ENCODE measurements around the gene EGR4.

The EGR4 gene

GRCh38 chr2:73324126-73324725, 30.9 kb upstream of the EGR4 start:
- Histone ChIP-seq H3K4me1 (ENCODE audit: control extremely low read depth in 1 of 4, control insufficient read depth in 4 of 4, insufficient read depth in 4 of 4, low read length in 3 of 4) (no peaks in the 10 kb centered on the region), H3K27ac (ENCODE audit: insufficient read depth in 1 of 2, low read depth in 1 of 2, low read length in 2 of 2, poor library complexity in 1 of 2, severe bottlenecking in 2 of 2) (no peak overlapping the region), H3K36me3 (ENCODE audit: control insufficient read depth in 4 of 4, insufficient read depth in 4 of 4, low read length in 3 of 4) (no peaks in the 10 kb centered on the region), H3K9me3 (ENCODE audit: control extremely low read depth in 1 of 5, control insufficient read depth in 4 of 5, insufficient read depth in 2 of 5, low read depth in 1 of 5, low read length in 4 of 5) (no peaks in the 10 kb centered on the region), H3K4me3 (ENCODE audit: control insufficient read depth in 1 of 7, extremely low read depth in 1 of 7, insufficient read depth in 4 of 7, low read depth in 2 of 7, low read length in 6 of 7) (no peak overlapping the region), H3K27me3 (replicated peaks in 2 of 5; ENCODE audit: control insufficient read depth in 4 of 5, insufficient read depth in 5 of 5, low read length in 4 of 5) (peaks cover 3 to 39% (median 10%) of the 10 kb centered on the region in 5 experiments)
- POLR2A ChIA-PET: no interaction called here
- WGBS (ENCODE audit: insufficient coverage): 82% methylated on average over 10 of the region's 13 CpGs
- no peak for DNase-seq
- CTCF ChIA-PET: no interaction called here

GRCh38 chr2:73323551-73323950, 30.2 kb upstream of the EGR4 start:
- no peaks in the 10 kb centered on the region for H3K4me1 ChIP-seq (ENCODE audit: control extremely low read depth in 1 of 4, control insufficient read depth in 4 of 4, insufficient read depth in 4 of 4, low read length in 3 of 4)
- no peak for DNase-seq
- H3K4me3 ChIP-seq (ENCODE audit: control insufficient read depth in 1 of 7, extremely low read depth in 1 of 7, insufficient read depth in 4 of 7, low read depth in 2 of 7, low read length in 6 of 7): no peak overlapping the region
- peaks cover 3 to 39% (median 10%) of the 10 kb centered on the region in 5 experiments for H3K27me3 ChIP-seq (replicated peaks in 2 of 5; ENCODE audit: control insufficient read depth in 4 of 5, insufficient read depth in 5 of 5, low read length in 4 of 5)
- no peaks in the 10 kb centered on the region for H3K9me3 ChIP-seq (ENCODE audit: control extremely low read depth in 1 of 5, control insufficient read depth in 4 of 5, insufficient read depth in 2 of 5, low read depth in 1 of 5, low read length in 4 of 5)
- no peaks in the 10 kb centered on the region for H3K36me3 ChIP-seq (ENCODE audit: control insufficient read depth in 4 of 4, insufficient read depth in 4 of 4, low read length in 3 of 4)
- WGBS (ENCODE audit: insufficient coverage): 85% methylated on average over 5 of the region's 5 CpGs
- no peak overlapping the region for H3K27ac ChIP-seq (ENCODE audit: insufficient read depth in 1 of 2, low read depth in 1 of 2, low read length in 2 of 2, poor library complexity in 1 of 2, severe bottlenecking in 2 of 2)
- POLR2A ChIA-PET: no interaction called here
- CTCF ChIA-PET: interaction anchor here (0.5 kb wide), 1 partner anchor 126 kb away, joined by 3 read pairs; no protein-coding TSS in a partner anchor

DNA sequence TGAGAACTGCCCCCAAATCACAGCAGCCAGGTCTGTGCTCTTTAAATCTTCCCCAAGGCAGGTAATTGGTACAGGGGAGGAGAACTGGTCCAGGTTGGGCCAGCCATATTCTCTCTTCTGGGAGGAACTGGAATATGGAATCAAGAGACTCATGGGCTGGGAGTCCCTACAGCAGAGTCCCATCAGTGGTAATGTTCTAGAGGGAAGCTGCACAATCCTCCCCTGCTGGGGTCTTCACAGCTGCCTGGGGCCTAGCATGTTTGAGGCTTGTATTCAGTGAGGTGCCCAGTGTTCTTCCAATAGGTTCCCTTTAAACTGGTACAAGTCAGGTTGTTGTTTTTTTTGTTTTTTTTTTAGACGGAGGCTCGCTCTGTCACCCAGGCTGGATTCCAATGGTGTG, 21.1 kb upstream of the EGR4 start:
- Histone ChIP-seq H3K4me1 (ENCODE audit: control extremely low read depth in 1 of 4, control insufficient read depth in 4 of 4, insufficient read depth in 4 of 4, low read length in 3 of 4) (no peaks in the 10 kb centered on the region), H3K4me3 (ENCODE audit: control insufficient read depth in 1 of 7, extremely low read depth in 1 of 7, insufficient read depth in 4 of 7, low read depth in 2 of 7, low read length in 6 of 7) (no peak overlapping the region), H3K27ac (ENCODE audit: insufficient read depth in 1 of 2, low read depth in 1 of 2, low read length in 2 of 2, poor library complexity in 1 of 2, severe bottlenecking in 2 of 2) (no peak overlapping the region), H3K36me3 (ENCODE audit: control insufficient read depth in 4 of 4, insufficient read depth in 4 of 4, low read length in 3 of 4) (no peaks in the 10 kb centered on the region), H3K9me3 (ENCODE audit: control extremely low read depth in 1 of 5, control insufficient read depth in 4 of 5, insufficient read depth in 2 of 5, low read depth in 1 of 5, low read length in 4 of 5) (peaks cover 0 to 3% (median 1%) of the 10 kb centered on the region in 5 experiments), H3K27me3 (replicated peaks in 2 of 5; ENCODE audit: control insufficient read depth in 4 of 5, insufficient read depth in 5 of 5, low read length in 4 of 5) (peaks cover 2 to 12% (median 4%) of the 10 kb centered on the region in 5 experiments)
- no peak for DNase-seq
- ChIA-PET CTCF (no interaction called here), POLR2A (interaction anchor here (0.6 kb wide), 1 partner anchor 87 kb away, joined by 4 read pairs; no protein-coding TSS in a partner anchor)
- 100% methylated on average over 2 of the region's 2 CpGs for WGBS (ENCODE audit: insufficient coverage)

DNA sequence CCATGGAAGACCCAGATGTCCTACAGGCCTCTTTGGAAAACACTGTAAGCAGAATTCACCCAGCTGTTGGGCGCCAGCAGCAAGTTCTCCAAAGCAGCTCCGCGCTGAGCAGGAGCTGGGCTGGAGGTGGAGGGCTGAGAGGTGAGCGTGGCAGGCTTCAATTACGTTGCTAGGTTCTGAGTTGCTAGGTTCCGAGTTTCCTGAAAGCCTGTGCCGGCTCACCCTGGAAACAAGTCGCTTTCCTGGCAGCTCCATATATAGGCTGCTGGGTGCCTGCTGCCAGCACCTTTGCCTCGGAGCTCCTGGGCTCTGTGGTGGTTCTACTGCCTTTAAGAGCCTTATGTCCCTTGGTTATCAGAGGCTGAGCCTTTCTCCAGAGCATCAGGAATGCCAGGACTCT, 14.4 kb upstream of the EGR4 start:
- no peaks in the 10 kb centered on the region for H3K36me3 ChIP-seq (ENCODE audit: control insufficient read depth in 4 of 4, insufficient read depth in 4 of 4, low read length in 3 of 4)
- ChIA-PET CTCF (no interaction called here), POLR2A (no interaction called here)
- no peak for DNase-seq
- peaks cover 0 to 3% (median 1%) of the 10 kb centered on the region in 5 experiments for H3K9me3 ChIP-seq (ENCODE audit: control extremely low read depth in 1 of 5, control insufficient read depth in 4 of 5, insufficient read depth in 2 of 5, low read depth in 1 of 5, low read length in 4 of 5)
- H3K27ac ChIP-seq (ENCODE audit: insufficient read depth in 1 of 2, low read depth in 1 of 2, low read length in 2 of 2, poor library complexity in 1 of 2, severe bottlenecking in 2 of 2): no peak overlapping the region
- peaks cover 0 to 18% (median 3%) of the 10 kb centered on the region in 5 experiments for H3K27me3 ChIP-seq (replicated peaks in 2 of 5; ENCODE audit: control insufficient read depth in 4 of 5, insufficient read depth in 5 of 5, low read length in 4 of 5)
- 70% methylated on average over 5 of the region's 9 CpGs for WGBS (ENCODE audit: insufficient coverage)
- no peak overlapping the region for H3K4me3 ChIP-seq (ENCODE audit: control insufficient read depth in 1 of 7, extremely low read depth in 1 of 7, insufficient read depth in 4 of 7, low read depth in 2 of 7, low read length in 6 of 7)
- H3K4me1 ChIP-seq (ENCODE audit: control extremely low read depth in 1 of 4, control insufficient read depth in 4 of 4, insufficient read depth in 4 of 4, low read length in 3 of 4): no peaks in the 10 kb centered on the region

DNA sequence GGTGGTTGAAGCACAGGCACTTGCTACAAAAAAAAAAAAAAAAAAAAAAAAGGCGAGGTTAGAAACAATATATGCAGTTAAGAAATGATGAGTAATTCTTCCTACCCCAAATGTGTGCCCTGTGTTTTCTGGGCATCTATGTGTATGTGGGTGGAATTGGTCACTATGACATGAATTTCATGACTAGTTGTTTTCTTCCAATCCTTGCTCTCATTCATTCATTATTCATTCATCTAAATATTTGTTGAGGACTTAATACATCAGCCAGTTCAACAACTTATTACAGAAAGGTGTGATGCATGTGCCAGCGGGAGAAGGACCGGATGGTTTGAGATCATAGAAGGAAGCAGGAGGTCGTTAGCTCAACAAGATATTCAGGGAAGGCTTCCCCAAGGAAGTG, 8.3 kb upstream of the EGR4 start:
- CTCF ChIA-PET: interaction anchor here (2.1 kb wide), 1 partner anchor 11 kb away, joined by 6 read pairs; no protein-coding TSS in a partner anchor
- POLR2A ChIA-PET: no interaction called here

GRCh38 chr2:73300926-73301325, 7.6 kb upstream of the EGR4 start:
- no peaks in the 10 kb centered on the region for H3K4me1 ChIP-seq (ENCODE audit: control extremely low read depth in 1 of 4, control insufficient read depth in 4 of 4, insufficient read depth in 4 of 4, low read length in 3 of 4)
- peaks cover 8 to 38% (median 20%) of the 10 kb centered on the region in 5 experiments for H3K27me3 ChIP-seq (replicated peaks in 2 of 5; ENCODE audit: control insufficient read depth in 4 of 5, insufficient read depth in 5 of 5, low read length in 4 of 5)
- 67% methylated on average over 3 of the region's 3 CpGs for WGBS (ENCODE audit: insufficient coverage)
- DNase-seq: no peak
- no peaks in the 10 kb centered on the region for H3K36me3 ChIP-seq (ENCODE audit: control insufficient read depth in 4 of 4, insufficient read depth in 4 of 4, low read length in 3 of 4)
- CTCF ChIA-PET: no interaction called here
- H3K27ac ChIP-seq (ENCODE audit: insufficient read depth in 1 of 2, low read depth in 1 of 2, low read length in 2 of 2, poor library complexity in 1 of 2, severe bottlenecking in 2 of 2): no peak overlapping the region
- POLR2A ChIA-PET: no interaction called here
- H3K9me3 ChIP-seq (ENCODE audit: control extremely low read depth in 1 of 5, control insufficient read depth in 4 of 5, insufficient read depth in 2 of 5, low read depth in 1 of 5, low read length in 4 of 5): no peaks in the 10 kb centered on the region
- H3K4me3 ChIP-seq (ENCODE audit: control insufficient read depth in 1 of 7, extremely low read depth in 1 of 7, insufficient read depth in 4 of 7, low read depth in 2 of 7, low read length in 6 of 7): no peak overlapping the region

More for the DNA sequence above, 8.3 kb upstream of the EGR4 start:
- peaks cover 4 to 31% (median 20%) of the 10 kb centered on the region in 5 experiments for H3K27me3 ChIP-seq (replicated peaks in 2 of 5; ENCODE audit: control insufficient read depth in 4 of 5, insufficient read depth in 5 of 5, low read length in 4 of 5)
- H3K4me1 ChIP-seq (ENCODE audit: control extremely low read depth in 1 of 4, control insufficient read depth in 4 of 4, insufficient read depth in 4 of 4, low read length in 3 of 4): no peaks in the 10 kb centered on the region
- H3K9me3 ChIP-seq (ENCODE audit: control extremely low read depth in 1 of 5, control insufficient read depth in 4 of 5, insufficient read depth in 2 of 5, low read depth in 1 of 5, low read length in 4 of 5): no peaks in the 10 kb centered on the region
- no peaks in the 10 kb centered on the region for H3K36me3 ChIP-seq (ENCODE audit: control insufficient read depth in 4 of 4, insufficient read depth in 4 of 4, low read length in 3 of 4)
- H3K4me3 ChIP-seq (ENCODE audit: control insufficient read depth in 1 of 7, extremely low read depth in 1 of 7, insufficient read depth in 4 of 7, low read depth in 2 of 7, low read length in 6 of 7): no peak overlapping the region
- DNase-seq: no peak
- WGBS (ENCODE audit: insufficient coverage): 91% methylated on average over 3 of the region's 4 CpGs
- H3K27ac ChIP-seq (ENCODE audit: insufficient read depth in 1 of 2, low read depth in 1 of 2, low read length in 2 of 2, poor library complexity in 1 of 2, severe bottlenecking in 2 of 2): no peak overlapping the region

- POLR2A ChIA-PET: no interaction called here
- CTCF ChIA-PET: no interaction called here
- peaks cover 26 to 64% (median 37%) of the 10 kb centered on the region in 5 experiments for H3K27me3 ChIP-seq (replicated peaks in 2 of 5; ENCODE audit: control insufficient read depth in 4 of 5, insufficient read depth in 5 of 5, low read length in 4 of 5)
These were observed 4.2 kb upstream of the EGR4 start for GRCh38 chr2:73297586-73297985.

More at GRCh38 chr2:73297586-73297985, 4.2 kb upstream of the EGR4 start:
- WGBS (ENCODE audit: insufficient coverage): 54% methylated on average over 2 of the region's 4 CpGs
- no peaks in the 10 kb centered on the region for H3K36me3 ChIP-seq (ENCODE audit: control insufficient read depth in 4 of 4, insufficient read depth in 4 of 4, low read length in 3 of 4)
- H3K9me3 ChIP-seq (ENCODE audit: control extremely low read depth in 1 of 5, control insufficient read depth in 4 of 5, insufficient read depth in 2 of 5, low read depth in 1 of 5, low read length in 4 of 5): peaks cover 0 to 6% (median 4%) of the 10 kb centered on the region in 5 experiments
- H3K27ac ChIP-seq (ENCODE audit: insufficient read depth in 1 of 2, low read depth in 1 of 2, low read length in 2 of 2, poor library complexity in 1 of 2, severe bottlenecking in 2 of 2): no peak overlapping the region
- H3K4me3 ChIP-seq (ENCODE audit: control insufficient read depth in 1 of 7, extremely low read depth in 1 of 7, insufficient read depth in 4 of 7, low read depth in 2 of 7, low read length in 6 of 7): no peak overlapping the region
- no peak for DNase-seq
- H3K4me1 ChIP-seq (ENCODE audit: control extremely low read depth in 1 of 4, control insufficient read depth in 4 of 4, insufficient read depth in 4 of 4, low read length in 3 of 4): peaks cover 0 to 14% (median 10%) of the 10 kb centered on the region in 4 experiments
